HS-5 (cell line): ENCODE measurements around the gene CAPN12.
A peak's percentile ranks its signal among the peaks of the same experiment; 100 is the strongest.

Experiments
- DNase-seq: peaks from one replicate; pipeline ENCODE4 v3.0.0-alpha.2; 2012; ENCODE audit warnings: low read depth

Gene CAPN12

GRCh38 chr19:38693380-38694223 is 50.7 kb downstream of the CAPN12 start:
- DNase-seq = peak; percentile 71

GRCh38 chr19:38692458-38693379 is 51.6 kb downstream of the CAPN12 start:
- no peak for DNase-seq

GRCh38 chr19:38691938-38692457 is 52.3 kb downstream of the CAPN12 start:
- DNase-seq = no peak

GRCh38 chr19:38690832-38691231 is 53.4 kb downstream of the CAPN12 start:
- DNase-seq = no peak

GRCh38 chr19:38690146-38690545 is 54.1 kb downstream of the CAPN12 start:
- DNase-seq = no peak

GRCh38 chr19:38687837-38688378 is 56.4 kb downstream of the CAPN12 start:
- no peak for DNase-seq

GRCh38 chr19:38686530-38686888 is 57.8 kb downstream of the CAPN12 start:
- no peak for DNase-seq

- DNase-seq = no peak
Observed at GRCh38 chr19:38685666-38686529, 58.4 kb downstream of the CAPN12 start.

- DNase-seq = no peak
Observed at GRCh38 chr19:38684862-38685665, 59.2 kb downstream of the CAPN12 start.

GRCh38 chr19:38684078-38684861 is 60.0 kb downstream of the CAPN12 start:
- peak; percentile 81 for DNase-seq

GRCh38 chr19:38683393-38684077 is 60.7 kb downstream of the CAPN12 start:
- peak; percentile 94 for DNase-seq

GRCh38 chr19:38682872-38683392 is 61.3 kb downstream of the CAPN12 start:
- DNase-seq = no peak

- no peak for DNase-seq
Observed at GRCh38 chr19:38682195-38682867, 61.9 kb downstream of the CAPN12 start.
